Fibroblast of lung (primary cell): ENCODE data around the gene EHHADH. TPM values are rescaled to one million over a fixed set of nuclear protein-coding genes. Genes with fewer than 3 reads are reported as not detected.

Experiments
- DNase-seq, 2 donors: peaks; one replicate each; pipeline versions ENCODE4 v3.0.0 to v3.0.0-alpha.2; 2010; ENCODE audit warnings: low read depth in 2 of 2
- H2AFZ ChIP-seq: 2 replicates; pipeline ENCODE4 v1.5.1; 2012; ENCODE audit warnings: low read length, control low read depth, inconsistent platforms
- H3K27ac ChIP-seq: 2 replicates; pipeline ENCODE4 v1.5.1; 2011; ENCODE audit warnings: low read length, control low read depth; ENCODE audit not compliant: insufficient read depth
- H3K27me3 ChIP-seq: 2 replicates; pipeline ENCODE4 v1.5.1; 2011; ENCODE audit warnings: mild to moderate bottlenecking, low read length; ENCODE audit not compliant: control insufficient read depth, insufficient read depth
- H3K36me3 ChIP-seq: 2 replicates; pipeline ENCODE4 v1.5.1; 2011; ENCODE audit warnings: low read length; ENCODE audit not compliant: control insufficient read depth, insufficient read depth
- H3K4me1 ChIP-seq: 2 replicates; pipeline ENCODE4 v1.5.1; 2011; ENCODE audit warnings: low read length; ENCODE audit not compliant: control insufficient read depth, insufficient read depth; ENCODE audit errors: extremely low read depth
- H3K4me2 ChIP-seq: 2 replicates; pipeline ENCODE4 v1.5.1; 2011; ENCODE audit warnings: low read length, control low read depth; ENCODE audit not compliant: insufficient read depth; ENCODE audit errors: extremely low read depth
- H3K4me3 ChIP-seq, 4 experiments: fragments of 200-600 bp in 1 of 4; sonication (generic) in 1 of 4; replicated peaks in 1 of 4; 2 replicates each; pipeline ENCODE4 v1.5.1; 2011 to 2016; ENCODE audit warnings: low read length in 4 of 4, low read depth in 3 of 4, mild to moderate bottlenecking in 3 of 4, control low read depth in 2 of 4, inconsistent platforms in 1 of 4, mixed read lengths in 1 of 4; ENCODE audit not compliant: insufficient read depth in 1 of 4; ENCODE audit errors: control extremely low read depth in 1 of 4
- H3K79me2 ChIP-seq: 2 replicates; pipeline ENCODE4 v1.5.1; 2012; ENCODE audit warnings: mild to moderate bottlenecking, low read length, inconsistent platforms; ENCODE audit not compliant: control insufficient read depth, insufficient read depth
- H3K9ac ChIP-seq: 2 replicates; pipeline ENCODE4 v1.5.1; 2011; ENCODE audit warnings: mild to moderate bottlenecking, low read length, control low read depth; ENCODE audit not compliant: insufficient read depth
- H3K9me3 ChIP-seq: 2 replicates; pipeline ENCODE4 v1.5.1; 2012; ENCODE audit warnings: low read depth, low read length; ENCODE audit not compliant: control insufficient read depth, insufficient read depth
- H4K20me1 ChIP-seq: 2 replicates; pipeline ENCODE4 v1.5.1; 2011; ENCODE audit warnings: low read length; ENCODE audit not compliant: control insufficient read depth, insufficient read depth; ENCODE audit errors: extremely low read depth
- EZH2 ChIP-seq: IDR thresholded peaks from 2 replicates; pipeline ENCODE4 v1.5.1; 2012; ENCODE audit warnings: low read length, control low read depth, mild to moderate bottlenecking; ENCODE audit errors: missing control alignments
- polyA plus RNA-seq, 2 donors: library from polyadenylated mRNA; depleted of rRNA in 1 of 2; stranded (reverse) in 1 of 2; unstranded in 1 of 2; fragments of >200 nt; gene quantifications; 2 replicates each; pipeline ENCODE4 v1.2.1, GENCODE V29; 2011 to 2012; ENCODE audit warnings: missing spikeins in 1 of 2
- total RNA-seq: library from RNA; depleted of rRNA; stranded (reverse); fragments of >200 nt; gene quantifications from 2 replicates; pipeline ENCODE4 v1.2.1, GENCODE V29; 2014
- TF ChIP-seq, protein P1 (sequence below), 2 donors: IDR thresholded peaks in 1 of 2; conservative IDR thresholded peaks in 1 of 2; 1 replicate in 1 of 2; 2 replicates in 1 of 2; pipeline ENCODE4 v1.5.1; 2011 to 2012; ENCODE audit warnings: low read length in 2 of 2, control low read depth in 1 of 2, inconsistent platforms in 1 of 2, low read depth in 1 of 2, mild to moderate bottlenecking in 1 of 2

The EHHADH gene
- total and polyA plus RNA-seq, 2 donors (not counting 1 experiment from before 2014, with no cell fraction given) = 6.0 to 6.8 TPM

DNA sequence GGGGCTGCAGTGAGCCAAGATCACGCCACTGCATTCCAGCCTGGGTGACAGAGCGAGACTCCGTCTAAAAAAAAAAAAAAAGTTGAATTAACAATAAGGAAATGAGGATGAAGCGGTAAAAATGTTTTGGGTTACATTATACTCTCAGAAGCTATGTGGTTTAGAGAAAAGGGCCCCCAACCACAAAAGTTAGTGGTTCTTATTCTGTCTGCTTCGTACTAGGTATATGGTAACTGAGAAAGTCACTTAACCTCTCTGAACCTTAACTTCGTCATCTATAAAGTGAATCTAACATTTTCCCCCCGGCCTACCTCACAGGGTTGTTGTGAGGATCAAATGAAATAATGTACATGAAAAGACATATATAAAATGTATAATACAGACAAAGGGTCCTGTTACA lies 38.4 kb upstream of the EHHADH start:
- no peak overlapping the region for H3K9ac ChIP-seq
- no peaks in the 10 kb centered on the region for H3K79me2 ChIP-seq
- H3K4me2 ChIP-seq = no peak overlapping the region
- H2AFZ ChIP-seq = no peak overlapping the region
- no peak overlapping the region for H3K27ac ChIP-seq
- H3K9me3 ChIP-seq = no peaks in the 10 kb centered on the region
- H3K36me3 ChIP-seq = no peaks in the 10 kb centered on the region
- DNase-seq = no peak
- no peak overlapping the region for H3K4me3 ChIP-seq
- H3K27me3 ChIP-seq = no peaks in the 10 kb centered on the region
- no peaks in the 10 kb centered on the region for H3K4me1 ChIP-seq
- no peaks in the 10 kb centered on the region for H4K20me1 ChIP-seq
- TF ChIP-seq EZH2 = no peak
- TF ChIP-seq, protein P1, sequence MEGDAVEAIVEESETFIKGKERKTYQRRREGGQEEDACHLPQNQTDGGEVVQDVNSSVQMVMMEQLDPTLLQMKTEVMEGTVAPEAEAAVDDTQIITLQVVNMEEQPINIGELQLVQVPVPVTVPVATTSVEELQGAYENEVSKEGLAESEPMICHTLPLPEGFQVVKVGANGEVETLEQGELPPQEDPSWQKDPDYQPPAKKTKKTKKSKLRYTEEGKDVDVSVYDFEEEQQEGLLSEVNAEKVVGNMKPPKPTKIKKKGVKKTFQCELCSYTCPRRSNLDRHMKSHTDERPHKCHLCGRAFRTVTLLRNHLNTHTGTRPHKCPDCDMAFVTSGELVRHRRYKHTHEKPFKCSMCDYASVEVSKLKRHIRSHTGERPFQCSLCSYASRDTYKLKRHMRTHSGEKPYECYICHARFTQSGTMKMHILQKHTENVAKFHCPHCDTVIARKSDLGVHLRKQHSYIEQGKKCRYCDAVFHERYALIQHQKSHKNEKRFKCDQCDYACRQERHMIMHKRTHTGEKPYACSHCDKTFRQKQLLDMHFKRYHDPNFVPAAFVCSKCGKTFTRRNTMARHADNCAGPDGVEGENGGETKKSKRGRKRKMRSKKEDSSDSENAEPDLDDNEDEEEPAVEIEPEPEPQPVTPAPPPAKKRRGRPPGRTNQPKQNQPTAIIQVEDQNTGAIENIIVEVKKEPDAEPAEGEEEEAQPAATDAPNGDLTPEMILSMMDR (conservative IDR thresholded peaks at IDR 0.05 in 1 of 2, IDR thresholded peaks at IDR 0.05 in 1 of 2; ENCODE audit: low read depth in 1 of 2, low read length in 2 of 2) = no peak

DNA sequence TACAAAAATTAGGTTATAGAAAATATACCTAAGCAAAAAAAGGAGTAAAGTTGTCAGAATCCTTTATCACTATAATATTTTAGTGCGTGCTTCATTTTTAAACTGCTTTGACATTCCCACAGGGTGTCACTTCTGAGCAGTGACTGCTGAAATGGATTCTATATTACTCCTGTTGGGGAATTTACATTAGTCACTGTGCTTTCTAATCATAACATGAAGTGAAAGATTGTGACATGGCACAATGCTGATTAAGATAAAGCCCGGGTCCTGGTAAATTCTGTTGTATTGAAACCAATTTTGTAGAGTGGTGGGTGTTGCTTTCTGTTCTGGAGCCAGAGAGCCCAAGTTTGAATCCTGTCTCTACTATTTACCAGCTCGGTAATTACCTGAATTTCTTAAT lies 36.4 kb upstream of the EHHADH start:
- Histone ChIP-seq H3K4me1 (no peaks in the 10 kb centered on the region), H3K9ac (no peak overlapping the region), H3K36me3 (no peaks in the 10 kb centered on the region), H3K27me3 (no peaks in the 10 kb centered on the region), H2AFZ (no peak overlapping the region), H3K4me2 (no peak overlapping the region), H4K20me1 (no peaks in the 10 kb centered on the region), H3K4me3 (no peak overlapping the region), H3K9me3 (no peaks in the 10 kb centered on the region), H3K27ac (no peak overlapping the region), H3K79me2 (no peaks in the 10 kb centered on the region)
- no peak for DNase-seq
- TF ChIP-seq, protein P1 (conservative IDR thresholded peaks at IDR 0.05 in 1 of 2, IDR thresholded peaks at IDR 0.05 in 1 of 2; ENCODE audit: low read depth in 1 of 2, low read length in 2 of 2) = no peak
- TF ChIP-seq EZH2 = no peak

DNA sequence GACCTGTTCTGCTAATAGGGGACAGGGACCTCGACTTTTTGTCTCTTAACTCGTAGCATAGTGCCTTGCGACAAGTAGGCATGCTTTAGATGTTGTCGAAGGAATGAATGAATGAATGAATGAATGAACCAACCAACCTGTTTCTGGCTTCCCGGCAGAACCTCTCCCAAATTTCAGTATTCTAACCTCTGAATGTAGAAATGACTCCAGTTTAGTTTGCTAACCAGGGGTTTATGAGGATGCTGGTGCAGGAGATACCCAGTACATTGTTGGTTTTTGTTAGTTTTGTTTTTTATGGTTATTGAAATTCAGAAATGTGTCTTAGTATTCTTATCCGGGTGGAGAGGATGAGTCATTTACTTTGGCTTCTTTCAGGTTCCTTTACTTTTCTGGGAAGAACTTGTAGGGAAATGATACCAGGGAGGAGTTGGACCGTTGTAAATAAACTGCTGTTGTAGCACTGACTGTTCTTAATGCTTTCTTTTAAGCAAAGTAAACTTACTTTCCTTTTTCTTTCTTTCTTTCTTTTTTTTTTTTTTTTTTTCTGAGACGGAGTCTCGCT lies 29.6 kb upstream of the EHHADH start:
- Histone ChIP-seq H3K27ac (peak overlapping the region; percentile 87), H3K27me3 (no peaks in the 10 kb centered on the region), H2AFZ (peak overlapping the region; percentile 96), H3K4me3 (peak overlapping the region; percentile 85 to 100 (median 94)), H3K9me3 (no peaks in the 10 kb centered on the region), H4K20me1 (no peaks in the 10 kb centered on the region), H3K9ac (peak overlapping the region; percentile 73), H3K4me1 (peaks cover 2% of the 10 kb centered on the region), H3K36me3 (no peaks in the 10 kb centered on the region), H3K4me2 (peak overlapping the region; percentile 97), H3K79me2 (peaks cover 6% of the 10 kb centered on the region)
- TF ChIP-seq, protein P1 (conservative IDR thresholded peaks at IDR 0.05 in 1 of 2, IDR thresholded peaks at IDR 0.05 in 1 of 2; ENCODE audit: low read depth in 1 of 2, low read length in 2 of 2) = no peak
- no peak for TF ChIP-seq EZH2
- peak in 1 of 2 donors; percentile 52 for DNase-seq
